ENCODE results near the gene NPAS3.

The NPAS3 gene

DNA sequence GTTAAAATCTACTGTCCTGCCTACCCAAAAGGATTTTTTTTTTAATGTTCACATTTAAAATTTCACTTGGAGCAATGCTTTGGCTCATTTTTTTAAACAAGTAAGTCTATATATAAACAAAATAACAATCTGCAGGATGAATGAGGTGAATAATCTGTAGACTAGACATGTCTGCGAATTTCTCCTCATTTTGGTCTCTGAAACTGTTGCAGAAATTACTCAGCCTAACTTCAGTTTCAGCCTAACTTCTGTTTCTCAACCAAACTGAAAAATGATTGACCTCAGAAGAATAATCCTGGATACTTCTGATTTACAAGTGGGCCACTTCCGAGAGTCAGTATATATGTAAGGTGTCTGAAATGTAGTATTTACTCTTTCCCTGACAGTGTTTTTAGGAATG lies 39.8 kb upstream of the NPAS3 start:
- no peaks in the 10 kb centered on the region for H3K27me3 ChIP-seq (ENCODE audit: insufficient read depth, poor library complexity, severe bottlenecking)
- no peak for DNase-seq (ENCODE audit: low read depth in 1 of 2, low spot score in 1 of 2)
- no peak overlapping the region for H3K27ac ChIP-seq (replicated peaks)
- no peak overlapping the region for H3K4me3 ChIP-seq (replicated peaks; ENCODE audit: insufficient read depth, low read length)
- TF ChIP-seq SPI1 (IDR thresholded peaks at IDR 0.05; ENCODE audit: borderline replicate concordance, low read depth): no peak
- TF ChIP-seq GABPA (IDR thresholded peaks at IDR 0.05; ENCODE audit: low read depth): no peak
- TF ChIP-seq, protein P1, sequence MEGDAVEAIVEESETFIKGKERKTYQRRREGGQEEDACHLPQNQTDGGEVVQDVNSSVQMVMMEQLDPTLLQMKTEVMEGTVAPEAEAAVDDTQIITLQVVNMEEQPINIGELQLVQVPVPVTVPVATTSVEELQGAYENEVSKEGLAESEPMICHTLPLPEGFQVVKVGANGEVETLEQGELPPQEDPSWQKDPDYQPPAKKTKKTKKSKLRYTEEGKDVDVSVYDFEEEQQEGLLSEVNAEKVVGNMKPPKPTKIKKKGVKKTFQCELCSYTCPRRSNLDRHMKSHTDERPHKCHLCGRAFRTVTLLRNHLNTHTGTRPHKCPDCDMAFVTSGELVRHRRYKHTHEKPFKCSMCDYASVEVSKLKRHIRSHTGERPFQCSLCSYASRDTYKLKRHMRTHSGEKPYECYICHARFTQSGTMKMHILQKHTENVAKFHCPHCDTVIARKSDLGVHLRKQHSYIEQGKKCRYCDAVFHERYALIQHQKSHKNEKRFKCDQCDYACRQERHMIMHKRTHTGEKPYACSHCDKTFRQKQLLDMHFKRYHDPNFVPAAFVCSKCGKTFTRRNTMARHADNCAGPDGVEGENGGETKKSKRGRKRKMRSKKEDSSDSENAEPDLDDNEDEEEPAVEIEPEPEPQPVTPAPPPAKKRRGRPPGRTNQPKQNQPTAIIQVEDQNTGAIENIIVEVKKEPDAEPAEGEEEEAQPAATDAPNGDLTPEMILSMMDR (IDR thresholded peaks at IDR 0.05; ENCODE audit: insufficient read depth, low read length): no peak
- TF ChIP-seq, protein P2, sequence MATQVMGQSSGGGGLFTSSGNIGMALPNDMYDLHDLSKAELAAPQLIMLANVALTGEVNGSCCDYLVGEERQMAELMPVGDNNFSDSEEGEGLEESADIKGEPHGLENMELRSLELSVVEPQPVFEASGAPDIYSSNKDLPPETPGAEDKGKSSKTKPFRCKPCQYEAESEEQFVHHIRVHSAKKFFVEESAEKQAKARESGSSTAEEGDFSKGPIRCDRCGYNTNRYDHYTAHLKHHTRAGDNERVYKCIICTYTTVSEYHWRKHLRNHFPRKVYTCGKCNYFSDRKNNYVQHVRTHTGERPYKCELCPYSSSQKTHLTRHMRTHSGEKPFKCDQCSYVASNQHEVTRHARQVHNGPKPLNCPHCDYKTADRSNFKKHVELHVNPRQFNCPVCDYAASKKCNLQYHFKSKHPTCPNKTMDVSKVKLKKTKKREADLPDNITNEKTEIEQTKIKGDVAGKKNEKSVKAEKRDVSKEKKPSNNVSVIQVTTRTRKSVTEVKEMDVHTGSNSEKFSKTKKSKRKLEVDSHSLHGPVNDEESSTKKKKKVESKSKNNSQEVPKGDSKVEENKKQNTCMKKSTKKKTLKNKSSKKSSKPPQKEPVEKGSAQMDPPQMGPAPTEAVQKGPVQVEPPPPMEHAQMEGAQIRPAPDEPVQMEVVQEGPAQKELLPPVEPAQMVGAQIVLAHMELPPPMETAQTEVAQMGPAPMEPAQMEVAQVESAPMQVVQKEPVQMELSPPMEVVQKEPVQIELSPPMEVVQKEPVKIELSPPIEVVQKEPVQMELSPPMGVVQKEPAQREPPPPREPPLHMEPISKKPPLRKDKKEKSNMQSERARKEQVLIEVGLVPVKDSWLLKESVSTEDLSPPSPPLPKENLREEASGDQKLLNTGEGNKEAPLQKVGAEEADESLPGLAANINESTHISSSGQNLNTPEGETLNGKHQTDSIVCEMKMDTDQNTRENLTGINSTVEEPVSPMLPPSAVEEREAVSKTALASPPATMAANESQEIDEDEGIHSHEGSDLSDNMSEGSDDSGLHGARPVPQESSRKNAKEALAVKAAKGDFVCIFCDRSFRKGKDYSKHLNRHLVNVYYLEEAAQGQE (IDR thresholded peaks at IDR 0.05; ENCODE audit: insufficient replicate concordance, low read depth): no peak
- TF ChIP-seq POLR2AphosphoS5 (IDR thresholded peaks at IDR 0.05; ENCODE audit: low read depth): no peak

DNA sequence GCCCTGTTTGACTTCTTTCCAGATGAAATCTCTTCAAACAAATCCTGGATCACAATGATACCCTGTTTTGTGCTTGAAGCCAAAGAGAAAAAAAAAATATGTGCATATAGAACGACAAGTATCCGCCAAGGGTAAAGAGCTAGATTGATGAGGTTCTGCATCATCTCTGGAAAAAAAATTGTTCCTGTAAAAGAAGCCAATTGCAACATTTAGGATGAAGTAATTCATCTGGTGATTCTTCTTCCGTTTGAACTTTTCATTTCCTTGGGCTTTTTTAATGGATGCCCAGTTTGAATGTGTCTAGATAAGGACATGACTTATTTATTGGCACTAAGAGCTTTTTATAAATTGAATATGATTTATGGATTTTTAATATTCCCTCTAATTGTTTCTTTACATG lies 38.1 kb upstream of the NPAS3 start:
- Histone ChIP-seq H3K27ac (replicated peaks) (no peak overlapping the region), H3K4me3 (replicated peaks; ENCODE audit: insufficient read depth, low read length) (no peak overlapping the region), H3K27me3 (ENCODE audit: insufficient read depth, poor library complexity, severe bottlenecking) (no peaks in the 10 kb centered on the region)
- no peak for DNase-seq (ENCODE audit: low read depth in 1 of 2, low spot score in 1 of 2)
- TF ChIP-seq, protein P2 (IDR thresholded peaks at IDR 0.05; ENCODE audit: insufficient replicate concordance, low read depth): no peak
- TF ChIP-seq GABPA (IDR thresholded peaks at IDR 0.05; ENCODE audit: low read depth): no peak
- no peak for TF ChIP-seq SPI1 (IDR thresholded peaks at IDR 0.05; ENCODE audit: borderline replicate concordance, low read depth)
- TF ChIP-seq, protein P1 (IDR thresholded peaks at IDR 0.05; ENCODE audit: insufficient read depth, low read length): no peak
- TF ChIP-seq POLR2AphosphoS5 (IDR thresholded peaks at IDR 0.05; ENCODE audit: low read depth): no peak

DNA sequence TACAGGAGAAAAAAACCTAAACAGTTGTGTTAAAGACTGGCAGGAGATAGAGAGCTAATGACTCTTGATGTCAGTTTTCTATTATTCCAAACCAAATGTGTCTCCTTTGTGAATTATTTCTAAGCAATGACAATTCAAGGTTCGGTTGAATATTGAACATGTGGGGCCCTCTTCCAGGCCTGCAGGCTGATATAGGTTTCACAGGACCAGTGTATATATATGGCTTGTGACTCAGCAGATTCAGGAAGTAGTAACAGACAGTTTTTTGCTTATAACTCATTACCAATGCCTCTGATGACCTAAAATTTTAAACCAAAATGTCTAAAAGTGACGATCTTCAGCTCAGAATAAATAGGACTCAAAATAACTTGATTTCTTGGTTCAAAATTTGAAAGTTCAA lies 33.7 kb upstream of the NPAS3 start:
- no peak overlapping the region for H3K27ac ChIP-seq (replicated peaks)
- no peak overlapping the region for H3K4me3 ChIP-seq (replicated peaks; ENCODE audit: insufficient read depth, low read length)
- TF ChIP-seq GABPA (IDR thresholded peaks at IDR 0.05; ENCODE audit: low read depth) (no peak), SPI1 (IDR thresholded peaks at IDR 0.05; ENCODE audit: borderline replicate concordance, low read depth) (no peak), POLR2AphosphoS5 (IDR thresholded peaks at IDR 0.05; ENCODE audit: low read depth) (no peak)
- TF ChIP-seq, protein P2 (IDR thresholded peaks at IDR 0.05; ENCODE audit: insufficient replicate concordance, low read depth): no peak
- TF ChIP-seq, protein P1 (IDR thresholded peaks at IDR 0.05; ENCODE audit: insufficient read depth, low read length): no peak
- H3K27me3 ChIP-seq (ENCODE audit: insufficient read depth, poor library complexity, severe bottlenecking): no peaks in the 10 kb centered on the region
- no peak for DNase-seq (ENCODE audit: low read depth in 1 of 2, low spot score in 1 of 2)

All from HL-60 (cell line).